ENCODE measurements around the gene TMEM91. TPM values are rescaled to one million over a fixed set of nuclear protein-coding genes. Genes with fewer than 3 reads are reported as not detected.

The TMEM91 gene
- total RNA-seq = 1 to 10 TPM; 5.6 to 5.7 TPM

GRCh38 chr19:41376241-41376997 lies at the start of gene TMEM91:
Gene TMEM91 (plus strand): TSS chr19:41376533. CDS start chr19:41378310, 1,777 bp downstream.
- DNase-seq = peak; percentile 40
- H3K4me1 Mint-ChIP-seq (ENCODE audit: low read depth) = peaks cover 14% of the 10 kb centered on the region
- CTCF ChIA-PET = interaction anchor here (1.0 kb wide), 2 partner anchors 10 to 12 kb away, joined by 3 to 4 read pairs; no protein-coding TSS in a partner anchor
- H3K36me3 Mint-ChIP-seq (ENCODE audit: low read depth) = peaks cover 1% of the 10 kb centered on the region
- H3K9me3 Mint-ChIP-seq = no peaks in the 10 kb centered on the region
- intact Hi-C loops (cut with micrococcal nuclease) = no loop called here
- H3K27ac Mint-ChIP-seq = no peak within 1 kb of the TSS
- peak within 1 kb of the TSS; percentile 64 for H3K4me3 Mint-ChIP-seq
- H3K27me3 Mint-ChIP-seq (ENCODE audit: low read depth) = no peaks in the 10 kb centered on the region

GRCh38 chr19:41327076-41327575 lies 49.2 kb upstream of the TMEM91 start:
- H3K27me3 Mint-ChIP-seq (ENCODE audit: low read depth) = no peaks in the 10 kb centered on the region
- DNase-seq = no peak
- H3K36me3 Mint-ChIP-seq (ENCODE audit: low read depth) = peaks cover 40% of the 10 kb centered on the region
- CTCF ChIA-PET = interaction anchor here (0.7 to 1.4 kb wide), 3 partner anchors 19 to 270 kb away, joined by 3 to 8 read pairs (median 3); no protein-coding TSS in a partner anchor
- H3K4me3 Mint-ChIP-seq = peak overlapping the region; percentile 50
- H3K4me1 Mint-ChIP-seq (ENCODE audit: low read depth) = peaks cover 55% of the 10 kb centered on the region
- H3K9me3 Mint-ChIP-seq = no peaks in the 10 kb centered on the region
- intact Hi-C loops (cut with micrococcal nuclease) = loop anchor here (1.0 kb wide), 2 partner anchors 65 to 70 kb away; partner anchors contain the start of genes BCKDHA and EXOSC5
- peak overlapping the region; percentile 71 for H3K27ac Mint-ChIP-seq

GRCh38 chr19:41327576-41328156 lies 48.7 kb upstream of the TMEM91 start:
- DNase-seq = peak; percentile 80
- CTCF ChIA-PET = interaction anchor here (1.3 to 1.4 kb wide), 2 partner anchors 19 to 29 kb away, joined by 3 to 8 read pairs; no protein-coding TSS in a partner anchor
- intact Hi-C loops (cut with micrococcal nuclease) = loop anchor here (1.0 kb wide), 4 partner anchors 17 to 70 kb away; partner anchors contain the start of genes BCKDHA, CCDC97 and EXOSC5
- no peaks in the 10 kb centered on the region for H3K27me3 Mint-ChIP-seq (ENCODE audit: low read depth)
- peaks cover 40% of the 10 kb centered on the region for H3K36me3 Mint-ChIP-seq (ENCODE audit: low read depth)
- no peaks in the 10 kb centered on the region for H3K9me3 Mint-ChIP-seq
- H3K4me3 Mint-ChIP-seq = peak overlapping the region; percentile 67
- H3K27ac Mint-ChIP-seq = peak overlapping the region; percentile 93
- H3K4me1 Mint-ChIP-seq (ENCODE audit: low read depth) = peaks cover 55% of the 10 kb centered on the region

- Mint-ChIP-seq H3K9me3 (no peaks in the 10 kb centered on the region), H3K27me3 (ENCODE audit: low read depth) (no peaks in the 10 kb centered on the region), H3K27ac (peak overlapping the region; percentile 93), H3K36me3 (ENCODE audit: low read depth) (peaks cover 38% of the 10 kb centered on the region), H3K4me3 (peak overlapping the region; percentile 67), H3K4me1 (ENCODE audit: low read depth) (peaks cover 52% of the 10 kb centered on the region)
- peak; percentile 70 for DNase-seq
- CTCF ChIA-PET = interaction anchor here (1.2 kb wide), 1 partner anchor 29 kb away, joined by 4 read pairs; no protein-coding TSS in a partner anchor
- intact Hi-C loops (cut with micrococcal nuclease) = loop anchor here (1.0 kb wide), 2 partner anchors 18 to 23 kb away; partner anchors contain the start of gene CCDC97
Measured at GRCh38 chr19:41328157-41328841, 48.0 kb upstream of the TMEM91 start.

GRCh38 chr19:41328842-41329225 lies 47.5 kb upstream of the TMEM91 start:
- CTCF ChIA-PET = interaction anchor here (1.2 kb wide), 1 partner anchor 28 kb away, joined by 4 read pairs; no protein-coding TSS in a partner anchor
- Mint-ChIP-seq H3K9me3 (no peaks in the 10 kb centered on the region), H3K36me3 (ENCODE audit: low read depth) (peaks cover 38% of the 10 kb centered on the region), H3K4me3 (no peak overlapping the region), H3K27ac (peak overlapping the region; percentile 93), H3K27me3 (ENCODE audit: low read depth) (no peaks in the 10 kb centered on the region), H3K4me1 (ENCODE audit: low read depth) (peaks cover 52% of the 10 kb centered on the region)
- intact Hi-C loops (cut with micrococcal nuclease) = loop anchor here (1.0 kb wide), 2 partner anchors 19 to 22 kb away; partner anchors contain the start of gene CCDC97
- DNase-seq = no peak

- Mint-ChIP-seq H3K4me3 (no peak overlapping the region), H3K27me3 (ENCODE audit: low read depth) (no peaks in the 10 kb centered on the region), H3K4me1 (ENCODE audit: low read depth) (peaks cover 54% of the 10 kb centered on the region), H3K9me3 (no peaks in the 10 kb centered on the region), H3K27ac (peak overlapping the region; percentile 33), H3K36me3 (ENCODE audit: low read depth) (peaks cover 40% of the 10 kb centered on the region)
- intact Hi-C loops (cut with micrococcal nuclease) = no loop called here
- DNase-seq = no peak
- CTCF ChIA-PET = no interaction called here
Measured at GRCh38 chr19:41330481-41330880, 45.9 kb upstream of the TMEM91 start.

GRCh38 chr19:41330946-41331678 lies 45.2 kb upstream of the TMEM91 start:
- Mint-ChIP-seq H3K4me1 (ENCODE audit: low read depth) (peaks cover 56% of the 10 kb centered on the region), H3K36me3 (ENCODE audit: low read depth) (peaks cover 40% of the 10 kb centered on the region), H3K4me3 (no peak overlapping the region), H3K27me3 (ENCODE audit: low read depth) (no peaks in the 10 kb centered on the region), H3K9me3 (no peaks in the 10 kb centered on the region), H3K27ac (no peak overlapping the region)
- CTCF ChIA-PET = no interaction called here
- DNase-seq = no peak
- intact Hi-C loops (cut with micrococcal nuclease) = no loop called here

- CTCF ChIA-PET = no interaction called here
- intact Hi-C loops (cut with micrococcal nuclease) = no loop called here
- Mint-ChIP-seq H3K9me3 (no peaks in the 10 kb centered on the region), H3K4me3 (no peak overlapping the region), H3K36me3 (ENCODE audit: low read depth) (peaks cover 35% of the 10 kb centered on the region), H3K27me3 (ENCODE audit: low read depth) (no peaks in the 10 kb centered on the region), H3K4me1 (ENCODE audit: low read depth) (peaks cover 49% of the 10 kb centered on the region), H3K27ac (peak overlapping the region; percentile 15)
- DNase-seq = no peak
Measured at GRCh38 chr19:41332000-41332399, 44.3 kb upstream of the TMEM91 start.

GRCh38 chr19:41332468-41332867 lies 43.9 kb upstream of the TMEM91 start:
- Mint-ChIP-seq H3K36me3 (ENCODE audit: low read depth) (peaks cover 35% of the 10 kb centered on the region), H3K27me3 (ENCODE audit: low read depth) (no peaks in the 10 kb centered on the region), H3K4me3 (no peak overlapping the region), H3K4me1 (ENCODE audit: low read depth) (peaks cover 47% of the 10 kb centered on the region), H3K27ac (no peak overlapping the region), H3K9me3 (no peaks in the 10 kb centered on the region)
- DNase-seq = no peak
- CTCF ChIA-PET = interaction anchor here (0.7 kb wide), 1 partner anchor 550 kb away, joined by 4 read pairs; no protein-coding TSS in a partner anchor
- intact Hi-C loops (cut with micrococcal nuclease) = no loop called here

GRCh38 chr19:41334793-41335192 lies 41.5 kb upstream of the TMEM91 start:
- Mint-ChIP-seq H3K27ac (peak overlapping the region; percentile 56), H3K4me1 (ENCODE audit: low read depth) (peaks cover 34% of the 10 kb centered on the region), H3K9me3 (no peaks in the 10 kb centered on the region), H3K27me3 (ENCODE audit: low read depth) (no peaks in the 10 kb centered on the region), H3K36me3 (ENCODE audit: low read depth) (peaks cover 28% of the 10 kb centered on the region), H3K4me3 (no peak overlapping the region)
- DNase-seq = no peak
- intact Hi-C loops (cut with micrococcal nuclease) = no loop called here
- CTCF ChIA-PET = interaction anchor here (1.3 kb wide), 1 partner anchor 14 kb away, joined by 3 read pairs; no protein-coding TSS in a partner anchor

GRCh38 chr19:41335467-41335866 lies 40.9 kb upstream of the TMEM91 start:
- H3K27ac Mint-ChIP-seq = peak overlapping the region; percentile 56
- intact Hi-C loops (cut with micrococcal nuclease) = no loop called here
- H3K4me3 Mint-ChIP-seq = no peak overlapping the region
- DNase-seq = no peak
- no peaks in the 10 kb centered on the region for H3K27me3 Mint-ChIP-seq (ENCODE audit: low read depth)
- peaks cover 27% of the 10 kb centered on the region for H3K36me3 Mint-ChIP-seq (ENCODE audit: low read depth)
- H3K4me1 Mint-ChIP-seq (ENCODE audit: low read depth) = peaks cover 33% of the 10 kb centered on the region
- no peaks in the 10 kb centered on the region for H3K9me3 Mint-ChIP-seq
- CTCF ChIA-PET = interaction anchor here (0.7 to 1.3 kb wide), 3 partner anchors 15 to 114 kb away, joined by 3 read pairs; no protein-coding TSS in a partner anchor
